ENCODE results near the gene SLC16A3.
A peak's percentile ranks its signal among the peaks of the same experiment; 100 is the strongest.
"Not testable (repeated sequence)": the region's sequence is repeated elsewhere in the genome, so short reads cannot be mapped to it uniquely, and the experiment has no call there.

Gene SLC16A3

GRCh38 chr17:82204831-82205719 lies 23.8 kb upstream of the SLC16A3 start:
- no peak for DNase-seq

- peak; percentile 80 for DNase-seq
These were observed 22.9 kb upstream of the SLC16A3 start for GRCh38 chr17:82205720-82206508.

- not testable (repeated sequence) for DNase-seq
These were observed 18.2 kb upstream of the SLC16A3 start for GRCh38 chr17:82210655-82211054.

- peak; percentile 74 for DNase-seq
These were observed 16.3 kb upstream of the SLC16A3 start, which contains the start of gene CCDC57 for GRCh38 chr17:82212331-82213250. CCDC57 (minus strand) TSS chr17:82212842; CDS start chr17:82201944, 10,898 bp downstream.

- no peak for DNase-seq
These were observed 15.4 kb upstream of the SLC16A3 start for GRCh38 chr17:82213251-82214011.

- no peak for DNase-seq
These were observed 14.7 kb upstream of the SLC16A3 start for GRCh38 chr17:82214012-82214628.

GRCh38 chr17:82215095-82215971 lies 13.5 kb upstream of the SLC16A3 start:
- no peak for DNase-seq

GRCh38 chr17:82215972-82216300 lies 12.9 kb upstream of the SLC16A3 start:
- no peak for DNase-seq

- DNase-seq = no peak
These were observed 12.3 kb upstream of the SLC16A3 start for GRCh38 chr17:82216301-82217119.

- DNase-seq = no peak
These were observed 11.7 kb upstream of the SLC16A3 start for GRCh38 chr17:82217120-82217529.

- no peak for DNase-seq
These were observed 11.2 kb upstream of the SLC16A3 start for GRCh38 chr17:82217530-82218204.

- DNase-seq = no peak
These were observed 10.3 kb upstream of the SLC16A3 start for GRCh38 chr17:82218349-82219075.

GRCh38 chr17:82219083-82219482 lies 9.8 kb upstream of the SLC16A3 start:
- DNase-seq = no peak

GRCh38 chr17:82219753-82220709 lies 8.8 kb upstream of the SLC16A3 start:
- no peak for DNase-seq

- DNase-seq = no peak
These were observed 7.4 kb upstream of the SLC16A3 start for GRCh38 chr17:82221341-82221902.

- DNase-seq = no peak
These were observed 6.0 kb upstream of the SLC16A3 start for GRCh38 chr17:82222816-82223215.

GRCh38 chr17:82223517-82223916 lies 5.3 kb upstream of the SLC16A3 start:
- no peak for DNase-seq
